ENCODE data around the gene PSG1.

PSG1 gene

GRCh38 chr19:42816894-42817293 lies 62.6 kb downstream of the PSG1 start:
- DNase-seq = no peak

Data from femur (tissue), 1 donor.